Right ventricle myocardium inferior (tissue), 1 donor: ENCODE data around the gene OXA1L. TPM values are rescaled to one million over a fixed set of nuclear protein-coding genes. Genes with fewer than 3 reads are reported as not detected.
"Not testable (repeated sequence)": the region's sequence is repeated elsewhere in the genome, so short reads cannot be mapped to it uniquely, and the experiment has no call there.

ENCODE experiments used
- ATAC-seq: fragments of 200-7000 bp; cut with Tn5 transposase; one replicate; pipeline ENCODE4 v1.9.1; 2020; ENCODE audit warnings: mild to moderate bottlenecking, moderate library complexity
- DNase-seq: peaks from one replicate; pipeline ENCODE4 v3.0.0; 2021; ENCODE audit errors: missing footprints
- intact Hi-C: fragments of 100-400 bp; cut with DNase I; formaldehyde crosslinking; loops from one replicate; pipeline ENCODE4 v1.11.0; 2022
- long read RNA-seq: library from polyadenylated mRNA; unstranded; transcript quantifications from one replicate; pipeline ENCODE4 v2.0.0, GENCODE V29; 2021
- total RNA-seq: library from RNA; stranded (reverse); fragmentation: NEBNext Ultra II Directional; extraction: Animal tissue kit (Norgen Biotek cat#: 25700); gene quantifications from one replicate; pipeline ENCODE4 v1.2.1, GENCODE V29; 2021
- donor health status: DM: no; HTN: yes; CAD: no; lungs with severe emphysema.

OXA1L gene
- total RNA-seq = 170 TPM
- long read RNA-seq, transcript OXA1L-201 (10 exons, 1,719 nt) = major isoform, 97 of 112 reads
- long read RNA-seq, partial matches to known transcripts = 11 of 112 reads
- long read RNA-seq, other reads (novel, unspliced or antisense) = 4 of 112 reads

- DNase-seq (peak; percentile 97), ATAC-seq (peak; percentile 95)
- intact Hi-C loops = loop anchor here (5.0 kb wide), 1 partner anchor 56 kb away; no protein-coding TSS in a partner anchor
These were observed at the start of gene OXA1L for GRCh38 chr14:22766457-22767322. Gene OXA1L (plus strand): TSS chr14:22766688. CDS start chr14:22766702, 14 bp downstream.

GRCh38 chr14:22718091-22718490 lies 48.4 kb upstream of the OXA1L start:
- DNase-seq = no peak
- intact Hi-C loops = loop anchor here (10.0 kb wide), 2 partner anchors 63 to 153 kb away; no protein-coding TSS in a partner anchor
- ATAC-seq = no peak

- intact Hi-C loops = no loop called here
- ATAC-seq = no peak
- DNase-seq = no peak
These were observed 45.3 kb upstream of the OXA1L start for GRCh38 chr14:22721213-22721612.

GRCh38 chr14:22723815-22724214 lies 42.7 kb upstream of the OXA1L start:
- ATAC-seq (no peak), DNase-seq (no peak)
- intact Hi-C loops = no loop called here

GRCh38 chr14:22724847-22725246 lies 41.6 kb upstream of the OXA1L start:
- DNase-seq, intact Hi-C loops, ATAC-seq: not testable (repeated sequence)

- intact Hi-C loops, ATAC-seq, DNase-seq: not testable (repeated sequence)
These were observed 41.1 kb upstream of the OXA1L start for GRCh38 chr14:22725374-22725773.

GRCh38 chr14:22726012-22726411 lies 40.5 kb upstream of the OXA1L start:
- ATAC-seq (no peak), DNase-seq (no peak)
- intact Hi-C loops = no loop called here

- ATAC-seq, intact Hi-C loops, DNase-seq: not testable (repeated sequence)
These were observed 34.4 kb upstream of the OXA1L start for GRCh38 chr14:22732062-22732461.

GRCh38 chr14:22733829-22734228 lies 32.7 kb upstream of the OXA1L start:
- DNase-seq (no peak), ATAC-seq (no peak)
- intact Hi-C loops = no loop called here

GRCh38 chr14:22735096-22735495 lies 31.4 kb upstream of the OXA1L start:
- ATAC-seq = no peak
- intact Hi-C loops = no loop called here
- DNase-seq = no peak

- intact Hi-C loops, DNase-seq, ATAC-seq: not testable (repeated sequence)
These were observed 30.1 kb upstream of the OXA1L start for GRCh38 chr14:22736384-22736783.

GRCh38 chr14:22737052-22737451 lies 29.4 kb upstream of the OXA1L start:
- ATAC-seq (no peak), DNase-seq (no peak)
- intact Hi-C loops = no loop called here

- intact Hi-C loops = no loop called here
- ATAC-seq (no peak), DNase-seq (no peak)
These were observed 27.1 kb upstream of the OXA1L start for GRCh38 chr14:22739423-22739822.

- no peak for DNase-seq
- ATAC-seq = no peak
- intact Hi-C loops = no loop called here
These were observed 26.5 kb upstream of the OXA1L start for GRCh38 chr14:22740020-22740419.

GRCh38 chr14:22747769-22748168 lies 18.7 kb upstream of the OXA1L start:
- ATAC-seq = no peak
- no peak for DNase-seq
- intact Hi-C loops = no loop called here

- intact Hi-C loops = no loop called here
- DNase-seq (no peak), ATAC-seq (no peak)
These were observed 18.3 kb upstream of the OXA1L start for GRCh38 chr14:22748206-22748605.

GRCh38 chr14:22748631-22749068 lies 17.8 kb upstream of the OXA1L start:
- DNase-seq = no peak
- no peak for ATAC-seq
- intact Hi-C loops = no loop called here

GRCh38 chr14:22752422-22752821 lies 14.1 kb upstream of the OXA1L start:
- no peak for ATAC-seq
- intact Hi-C loops = no loop called here
- DNase-seq = no peak

GRCh38 chr14:22753586-22753985 lies 12.9 kb upstream of the OXA1L start:
- intact Hi-C loops = no loop called here
- DNase-seq (no peak), ATAC-seq (no peak)
